Measurements from ENCODE around the gene PPP1R27. TPM values are rescaled to one million over a fixed set of nuclear protein-coding genes. Genes with fewer than 3 reads are reported as not detected.

The PPP1R27 gene
- total and polyA plus RNA-seq, 9 of the 15 experiments (the other 6 are each of a cell fraction or from before 2014, with no cell fraction given), result 0.29 to 6.9 (median 1.5) TPM; not detected in 2

DNA sequence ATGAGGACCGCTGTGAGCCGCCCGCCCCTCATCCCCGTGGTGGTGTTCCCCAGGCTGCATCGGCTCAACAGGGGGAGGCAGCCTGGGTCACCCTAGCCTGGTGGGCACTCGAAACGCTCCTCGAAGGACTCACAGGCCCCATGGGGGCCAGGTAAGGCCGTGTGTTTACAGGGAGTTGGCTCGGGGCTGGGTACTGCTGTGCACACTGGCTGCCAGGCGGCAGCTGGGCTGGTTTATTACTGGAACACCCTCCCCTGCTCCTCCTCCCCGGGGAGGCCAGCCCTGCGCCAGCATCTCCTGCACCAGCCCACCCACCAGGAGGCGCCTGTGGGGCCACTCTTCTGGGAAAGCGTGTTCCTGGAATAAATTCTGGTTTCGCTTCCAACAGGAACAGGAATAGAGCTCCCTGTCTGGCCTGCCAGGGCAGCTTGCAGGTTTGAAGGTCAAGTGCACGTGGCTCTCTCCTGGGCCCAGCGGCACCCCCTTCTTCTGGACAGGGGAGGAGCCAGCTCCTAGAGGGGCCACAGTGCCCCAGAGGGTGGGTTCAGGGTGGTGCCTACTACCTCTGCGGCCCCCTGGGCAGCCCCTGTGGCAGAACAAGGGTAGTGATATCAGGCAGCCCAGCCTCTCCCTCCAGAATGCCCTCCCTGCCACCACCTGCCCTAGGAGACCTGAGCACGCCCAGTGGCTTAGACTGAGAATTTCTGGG lies 13.1 kb downstream of the PPP1R27 start (continued):
- TF ChIP-seq, protein P1, sequence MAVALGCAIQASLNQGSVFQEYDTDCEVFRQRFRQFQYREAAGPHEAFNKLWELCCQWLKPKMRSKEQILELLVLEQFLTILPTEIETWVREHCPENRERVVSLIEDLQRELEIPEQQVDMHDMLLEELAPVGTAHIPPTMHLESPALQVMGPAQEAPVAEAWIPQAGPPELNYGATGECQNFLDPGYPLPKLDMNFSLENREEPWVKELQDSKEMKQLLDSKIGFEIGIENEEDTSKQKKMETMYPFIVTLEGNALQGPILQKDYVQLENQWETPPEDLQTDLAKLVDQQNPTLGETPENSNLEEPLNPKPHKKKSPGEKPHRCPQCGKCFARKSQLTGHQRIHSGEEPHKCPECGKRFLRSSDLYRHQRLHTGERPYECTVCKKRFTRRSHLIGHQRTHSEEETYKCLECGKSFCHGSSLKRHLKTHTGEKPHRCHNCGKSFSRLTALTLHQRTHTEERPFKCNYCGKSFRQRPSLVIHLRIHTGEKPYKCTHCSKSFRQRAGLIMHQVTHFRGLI (CRISPR knock-in tag; IDR thresholded peaks at IDR 0.05), result no peak
- TF ChIP-seq, protein P2, sequence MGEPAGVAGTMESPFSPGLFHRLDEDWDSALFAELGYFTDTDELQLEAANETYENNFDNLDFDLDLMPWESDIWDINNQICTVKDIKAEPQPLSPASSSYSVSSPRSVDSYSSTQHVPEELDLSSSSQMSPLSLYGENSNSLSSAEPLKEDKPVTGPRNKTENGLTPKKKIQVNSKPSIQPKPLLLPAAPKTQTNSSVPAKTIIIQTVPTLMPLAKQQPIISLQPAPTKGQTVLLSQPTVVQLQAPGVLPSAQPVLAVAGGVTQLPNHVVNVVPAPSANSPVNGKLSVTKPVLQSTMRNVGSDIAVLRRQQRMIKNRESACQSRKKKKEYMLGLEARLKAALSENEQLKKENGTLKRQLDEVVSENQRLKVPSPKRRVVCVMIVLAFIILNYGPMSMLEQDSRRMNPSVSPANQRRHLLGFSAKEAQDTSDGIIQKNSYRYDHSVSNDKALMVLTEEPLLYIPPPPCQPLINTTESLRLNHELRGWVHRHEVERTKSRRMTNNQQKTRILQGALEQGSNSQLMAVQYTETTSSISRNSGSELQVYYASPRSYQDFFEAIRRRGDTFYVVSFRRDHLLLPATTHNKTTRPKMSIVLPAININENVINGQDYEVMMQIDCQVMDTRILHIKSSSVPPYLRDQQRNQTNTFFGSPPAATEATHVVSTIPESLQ (CRISPR knock-in tag; IDR thresholded peaks at IDR 0.05), result peak; percentile 65; the same call in 1 of the 2 replicates
- TF ChIP-seq XRCC5 (IDR thresholded peaks at IDR 0.05; ENCODE audit: low read depth, low read length) (peak; percentile 91), GTF2E2 (tag; IDR thresholded peaks at IDR 0.05) (no peak; the same call in 1 of the 2 replicates), RBM39 (optimal IDR thresholded peaks at IDR 0.05; ENCODE audit: low read depth, low read length) (no peak), SNIP1 (IDR thresholded peaks at IDR 0.05; ENCODE audit: low read depth) (no peak), DDX20 (tag; IDR thresholded peaks at IDR 0.05; ENCODE audit: low read depth) (no peak), MTA2 (IDR thresholded peaks at IDR 0.05; ENCODE audit: low read depth) (no peak), SUPT5H (IDR thresholded peaks at IDR 0.05) (0 out of 2 replicates have a peak, but pooled peaks have one; percentile 45), ZNF766 (CRISPR knock-in tag; conservative IDR thresholded peaks at IDR 0.05) (peak; percentile 41; the same call in 1 of the 2 replicates), ARNT (IDR thresholded peaks at IDR 0.05) (0 out of 4 replicates have a peak, but pooled peaks of 1 of the 2 experiments have one; percentile 56), HIVEP1 (CRISPR knock-in tag; IDR thresholded peaks at IDR 0.05) (peak; percentile 68; the same call in 1 of the 2 replicates), STAT5B (CRISPR knock-in tag; IDR thresholded peaks at IDR 0.05) (no peak), KLF16 (IDR thresholded peaks at IDR 0.05) (peak; percentile 58; the same call in 1 of the 2 replicates)
- TF ChIP-seq, protein P3, sequence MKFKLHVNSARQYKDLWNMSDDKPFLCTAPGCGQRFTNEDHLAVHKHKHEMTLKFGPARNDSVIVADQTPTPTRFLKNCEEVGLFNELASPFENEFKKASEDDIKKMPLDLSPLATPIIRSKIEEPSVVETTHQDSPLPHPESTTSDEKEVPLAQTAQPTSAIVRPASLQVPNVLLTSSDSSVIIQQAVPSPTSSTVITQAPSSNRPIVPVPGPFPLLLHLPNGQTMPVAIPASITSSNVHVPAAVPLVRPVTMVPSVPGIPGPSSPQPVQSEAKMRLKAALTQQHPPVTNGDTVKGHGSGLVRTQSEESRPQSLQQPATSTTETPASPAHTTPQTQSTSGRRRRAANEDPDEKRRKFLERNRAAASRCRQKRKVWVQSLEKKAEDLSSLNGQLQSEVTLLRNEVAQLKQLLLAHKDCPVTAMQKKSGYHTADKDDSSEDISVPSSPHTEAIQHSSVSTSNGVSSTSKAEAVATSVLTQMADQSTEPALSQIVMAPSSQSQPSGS (CRISPR knock-in tag; IDR thresholded peaks at IDR 0.05), result no peak
- TF ChIP-seq, protein P4, sequence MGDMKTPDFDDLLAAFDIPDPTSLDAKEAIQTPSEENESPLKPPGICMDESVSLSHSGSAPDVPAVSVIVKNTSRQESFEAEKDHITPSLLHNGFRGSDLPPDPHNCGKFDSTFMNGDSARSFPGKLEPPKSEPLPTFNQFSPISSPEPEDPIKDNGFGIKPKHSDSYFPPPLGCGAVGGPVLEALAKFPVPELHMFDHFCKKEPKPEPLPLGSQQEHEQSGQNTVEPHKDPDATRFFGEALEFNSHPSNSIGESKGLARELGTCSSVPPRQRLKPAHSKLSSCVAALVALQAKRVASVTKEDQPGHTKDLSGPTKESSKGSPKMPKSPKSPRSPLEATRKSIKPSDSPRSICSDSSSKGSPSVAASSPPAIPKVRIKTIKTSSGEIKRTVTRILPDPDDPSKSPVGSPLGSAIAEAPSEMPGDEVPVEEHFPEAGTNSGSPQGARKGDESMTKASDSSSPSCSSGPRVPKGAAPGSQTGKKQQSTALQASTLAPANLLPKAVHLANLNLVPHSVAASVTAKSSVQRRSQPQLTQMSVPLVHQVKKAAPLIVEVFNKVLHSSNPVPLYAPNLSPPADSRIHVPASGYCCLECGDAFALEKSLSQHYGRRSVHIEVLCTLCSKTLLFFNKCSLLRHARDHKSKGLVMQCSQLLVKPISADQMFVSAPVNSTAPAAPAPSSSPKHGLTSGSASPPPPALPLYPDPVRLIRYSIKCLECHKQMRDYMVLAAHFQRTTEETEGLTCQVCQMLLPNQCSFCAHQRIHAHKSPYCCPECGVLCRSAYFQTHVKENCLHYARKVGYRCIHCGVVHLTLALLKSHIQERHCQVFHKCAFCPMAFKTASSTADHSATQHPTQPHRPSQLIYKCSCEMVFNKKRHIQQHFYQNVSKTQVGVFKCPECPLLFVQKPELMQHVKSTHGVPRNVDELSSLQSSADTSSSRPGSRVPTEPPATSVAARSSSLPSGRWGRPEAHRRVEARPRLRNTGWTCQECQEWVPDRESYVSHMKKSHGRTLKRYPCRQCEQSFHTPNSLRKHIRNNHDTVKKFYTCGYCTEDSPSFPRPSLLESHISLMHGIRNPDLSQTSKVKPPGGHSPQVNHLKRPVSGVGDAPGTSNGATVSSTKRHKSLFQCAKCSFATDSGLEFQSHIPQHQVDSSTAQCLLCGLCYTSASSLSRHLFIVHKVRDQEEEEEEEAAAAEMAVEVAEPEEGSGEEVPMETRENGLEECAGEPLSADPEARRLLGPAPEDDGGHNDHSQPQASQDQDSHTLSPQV (IDR thresholded peaks at IDR 0.05), result peak; percentile 99
- TF ChIP-seq, protein P5, sequence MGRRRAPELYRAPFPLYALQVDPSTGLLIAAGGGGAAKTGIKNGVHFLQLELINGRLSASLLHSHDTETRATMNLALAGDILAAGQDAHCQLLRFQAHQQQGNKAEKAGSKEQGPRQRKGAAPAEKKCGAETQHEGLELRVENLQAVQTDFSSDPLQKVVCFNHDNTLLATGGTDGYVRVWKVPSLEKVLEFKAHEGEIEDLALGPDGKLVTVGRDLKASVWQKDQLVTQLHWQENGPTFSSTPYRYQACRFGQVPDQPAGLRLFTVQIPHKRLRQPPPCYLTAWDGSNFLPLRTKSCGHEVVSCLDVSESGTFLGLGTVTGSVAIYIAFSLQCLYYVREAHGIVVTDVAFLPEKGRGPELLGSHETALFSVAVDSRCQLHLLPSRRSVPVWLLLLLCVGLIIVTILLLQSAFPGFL (CRISPR knock-in tag; IDR thresholded peaks at IDR 0.05), result 0 out of 2 replicates have a peak, but pooled peaks have one; percentile 40
